Stimulated activated CD8-positive, alpha-beta memory T cell treated with anti-CD3 and anti-CD28 coated beads, Interleukin-15, amount 100 ng/mL, for 48 hours (primary cell): ENCODE measurements around the gene CPEB2.

Experiments used
- DNase-seq, 2 donors: peaks; one replicate each; pipeline ENCODE4 v3.0.0-alpha.2; 2020; ENCODE audit warnings: low read depth in 2 of 2

The CPEB2 gene

GRCh38 chr4:15010038-15010585 lies 7.8 kb downstream of the CPEB2 start:
- no peak for DNase-seq

- no peak for DNase-seq
Observed at GRCh38 chr4:15011166-15011565, 8.9 kb downstream of the CPEB2 start.

- no peak for DNase-seq
Observed at GRCh38 chr4:15012017-15012788, 9.9 kb downstream of the CPEB2 start.

GRCh38 chr4:15013585-15013984 lies 11.3 kb downstream of the CPEB2 start:
- DNase-seq = no peak

GRCh38 chr4:15015170-15015569 lies 12.9 kb downstream of the CPEB2 start:
- no peak for DNase-seq

GRCh38 chr4:15018361-15018760 lies 16.1 kb downstream of the CPEB2 start:
- DNase-seq = no peak

GRCh38 chr4:15020502-15021286 lies 18.4 kb downstream of the CPEB2 start:
- no peak for DNase-seq

GRCh38 chr4:15021311-15021710 lies 19.0 kb downstream of the CPEB2 start:
- no peak for DNase-seq

GRCh38 chr4:15021946-15022345 lies 19.7 kb downstream of the CPEB2 start:
- DNase-seq = no peak

GRCh38 chr4:15024386-15024785 lies 22.1 kb downstream of the CPEB2 start:
- no peak for DNase-seq

- DNase-seq = no peak
Observed at GRCh38 chr4:15025693-15026092, 23.4 kb downstream of the CPEB2 start.

GRCh38 chr4:15027921-15028435 lies 25.7 kb downstream of the CPEB2 start:
- DNase-seq = no peak

GRCh38 chr4:15031197-15031596 lies 28.9 kb downstream of the CPEB2 start:
- DNase-seq = no peak

GRCh38 chr4:15031993-15032675 lies 29.9 kb downstream of the CPEB2 start:
- no peak for DNase-seq

GRCh38 chr4:15034071-15034764 lies 31.9 kb downstream of the CPEB2 start:
- no peak for DNase-seq

GRCh38 chr4:15035159-15035558 lies 32.9 kb downstream of the CPEB2 start:
- DNase-seq = no peak

- DNase-seq = no peak
Observed at GRCh38 chr4:15037923-15038541, 35.8 kb downstream of the CPEB2 start.

GRCh38 chr4:15040916-15041463 lies 38.7 kb downstream of the CPEB2 start:
- DNase-seq = no peak

- DNase-seq = no peak
Observed at GRCh38 chr4:15042529-15043167, 40.4 kb downstream of the CPEB2 start.

- DNase-seq = no peak
Observed at GRCh38 chr4:15043226-15043625, 40.9 kb downstream of the CPEB2 start.
